ENCODE data around the gene ZER1.
"Not testable (repeated sequence)": the region's sequence is repeated elsewhere in the genome, so short reads cannot be mapped to it uniquely, and the experiment has no call there.

ZER1 gene

GRCh38 chr9:128771745-128772519, at the start of gene ZER1:
ZER1 (minus strand) TSS chr9:128771927; CDS start chr9:128755565, 16,362 bp downstream.
- DNase-seq, result peak; percentile 88

DNA sequence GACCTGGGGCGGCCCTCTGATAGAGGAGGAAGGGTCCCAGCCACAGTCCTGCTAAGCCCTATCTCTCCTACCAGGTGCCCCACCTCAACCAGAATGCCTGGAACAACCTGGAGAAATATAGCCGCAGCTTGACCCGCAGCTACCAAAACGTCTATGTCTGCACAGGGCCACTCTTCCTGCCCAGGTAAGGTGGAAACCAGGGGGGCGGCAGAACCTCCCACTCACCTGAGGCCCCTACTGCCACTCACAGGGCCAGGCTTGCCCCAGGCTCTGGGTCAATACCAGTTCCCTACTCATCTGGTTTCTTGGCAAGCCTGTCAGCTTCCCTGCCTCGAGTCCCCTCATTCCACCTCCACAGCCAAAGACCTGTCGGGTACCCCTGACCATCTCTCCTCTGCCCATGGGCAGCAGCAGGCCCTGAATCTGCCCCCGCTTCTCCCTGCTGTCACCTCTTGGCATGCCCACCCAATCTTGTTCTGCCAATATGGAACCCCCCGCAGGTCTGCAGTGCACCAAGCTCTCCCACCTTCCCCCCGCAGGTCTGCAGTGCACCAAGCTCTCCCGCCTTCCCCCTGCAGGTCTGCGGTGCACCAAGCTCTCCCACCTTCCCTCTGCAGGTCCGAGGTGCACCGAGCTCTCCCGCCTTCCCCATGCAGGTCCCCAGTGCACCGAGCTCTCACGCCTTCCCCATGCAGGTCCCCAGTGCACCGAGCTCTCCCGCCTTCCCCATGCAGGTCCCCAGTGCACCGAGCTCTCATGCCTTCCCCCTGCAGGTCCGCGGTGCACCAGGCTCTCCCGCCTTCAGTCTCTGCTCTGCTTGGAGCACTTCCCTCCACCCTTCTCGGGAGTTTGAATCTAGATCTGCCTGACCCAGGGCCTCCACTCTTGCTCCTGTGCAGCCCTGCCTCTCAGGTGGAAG, 49.2 kb upstream of the ZER1 start:
- no peak for DNase-seq

DNA sequence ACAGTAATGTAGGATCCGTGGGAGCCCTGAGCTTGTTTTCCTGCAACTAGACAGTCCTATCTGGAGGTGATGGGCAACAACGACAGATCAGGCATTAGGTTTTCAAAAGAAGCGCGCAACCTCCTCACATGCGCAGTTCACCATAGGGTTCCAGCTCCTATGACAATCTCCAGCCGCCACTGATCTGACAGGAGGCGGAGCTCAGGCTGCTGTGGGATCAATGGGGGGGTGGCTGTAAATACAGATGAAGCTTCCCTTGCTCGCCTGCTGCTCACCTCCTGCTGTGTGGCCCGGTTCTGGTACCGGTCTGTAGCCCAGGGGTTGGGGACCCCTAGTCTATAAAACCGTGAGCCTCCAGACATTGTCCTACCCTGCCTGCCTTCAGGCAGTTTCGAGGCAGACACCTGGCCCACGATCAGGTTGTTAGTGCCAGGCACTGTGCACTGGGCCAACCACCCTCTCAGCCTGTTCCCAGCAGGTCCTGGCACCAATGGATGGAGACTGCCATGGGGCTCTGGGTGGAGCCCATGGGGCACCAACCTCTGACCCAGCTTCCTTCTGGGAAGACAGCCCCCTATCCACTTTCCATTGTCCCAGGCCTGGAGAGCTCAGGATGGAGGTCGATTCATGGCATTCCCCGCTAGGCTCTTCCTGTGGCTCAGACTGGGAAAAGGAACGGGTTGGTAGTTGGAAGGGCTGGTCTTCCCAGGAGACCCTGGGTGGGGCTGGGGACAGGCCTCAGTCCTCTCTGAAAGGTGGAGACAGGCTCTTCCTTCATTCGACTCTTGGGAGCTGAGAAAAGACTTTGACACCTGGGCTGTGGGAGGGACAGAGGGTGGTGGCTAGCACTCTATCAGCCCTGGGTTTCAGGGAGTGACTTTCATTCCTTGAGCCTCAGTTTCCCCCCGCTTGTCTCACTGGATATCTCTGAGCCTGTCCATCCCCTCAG, 48.3 kb upstream of the ZER1 start:
- DNase-seq, result no peak

GRCh38 chr9:128818839-128819715, 47.4 kb upstream of the ZER1 start:
- DNase-seq, result peak; percentile 40

GRCh38 chr9:128818099-128818838, 46.5 kb upstream of the ZER1 start, which contains the start of gene ENDOG:
ENDOG (plus strand) TSS chr9:128818500; CDS start chr9:128818685, 185 bp downstream.
- DNase-seq, result peak; percentile 97

- DNase-seq, result no peak
Measured at GRCh38 chr9:128810873-128811272, 39.1 kb upstream of the ZER1 start.

- DNase-seq, result no peak
Measured at GRCh38 chr9:128809831-128810230, 38.1 kb upstream of the ZER1 start.

- DNase-seq, result no peak
Measured at GRCh38 chr9:128809036-128809599, 37.4 kb upstream of the ZER1 start.

GRCh38 chr9:128808543-128808942, 36.8 kb upstream of the ZER1 start:
- no peak for DNase-seq

GRCh38 chr9:128807827-128808226, 36.1 kb upstream of the ZER1 start:
- no peak for DNase-seq

DNA sequence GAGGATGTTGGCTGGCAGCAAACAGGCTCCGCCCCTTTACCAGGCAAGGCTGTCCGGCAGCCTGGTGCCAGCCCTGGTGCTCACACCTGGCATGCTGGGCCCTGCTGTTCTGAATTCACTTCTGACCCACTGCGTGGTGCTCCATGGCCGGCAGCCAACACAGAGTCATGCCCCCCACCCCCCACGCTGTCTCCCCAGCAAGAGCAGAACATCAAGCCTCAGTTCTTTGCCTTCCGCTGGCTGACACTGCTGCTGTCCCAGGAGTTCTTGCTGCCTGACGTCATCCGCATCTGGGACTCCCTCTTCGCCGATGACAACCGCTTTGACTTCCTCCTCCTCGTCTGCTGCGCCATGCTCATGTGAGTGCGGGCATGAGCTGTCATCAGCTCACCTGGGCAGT, 33.9 kb upstream of the ZER1 start:
- no peak for DNase-seq

- no peak for DNase-seq
Measured at GRCh38 chr9:128802482-128802881, 30.8 kb upstream of the ZER1 start.

GRCh38 chr9:128800061-128800460, 28.3 kb upstream of the ZER1 start:
- no peak for DNase-seq

- no peak for DNase-seq
Measured at GRCh38 chr9:128798896-128799295, 27.2 kb upstream of the ZER1 start.

GRCh38 chr9:128794961-128795360, 23.2 kb upstream of the ZER1 start:
- DNase-seq, result not testable (repeated sequence)

- no peak for DNase-seq
Measured at GRCh38 chr9:128792978-128793686, 21.4 kb upstream of the ZER1 start.

DNA sequence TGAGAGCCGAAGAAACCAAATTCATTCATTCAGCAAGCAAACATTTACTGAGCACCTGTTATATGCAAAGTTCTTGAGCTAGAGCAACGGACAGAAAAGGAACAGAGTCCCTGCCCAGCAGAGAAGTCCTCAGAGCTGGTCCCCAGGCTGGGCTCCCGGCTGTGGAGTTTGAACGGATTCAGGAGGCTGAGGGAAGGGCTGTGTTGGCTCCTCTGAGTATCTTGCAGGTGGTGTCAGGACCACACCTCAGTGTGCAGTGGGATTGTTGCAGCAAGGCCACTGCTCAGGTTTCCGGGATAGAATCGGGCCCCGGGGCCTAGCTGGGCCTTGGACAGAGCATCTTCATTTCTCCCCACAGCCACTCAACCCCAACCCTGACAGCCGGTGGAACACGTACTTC, 20.4 kb upstream of the ZER1 start:
- no peak for DNase-seq

DNA sequence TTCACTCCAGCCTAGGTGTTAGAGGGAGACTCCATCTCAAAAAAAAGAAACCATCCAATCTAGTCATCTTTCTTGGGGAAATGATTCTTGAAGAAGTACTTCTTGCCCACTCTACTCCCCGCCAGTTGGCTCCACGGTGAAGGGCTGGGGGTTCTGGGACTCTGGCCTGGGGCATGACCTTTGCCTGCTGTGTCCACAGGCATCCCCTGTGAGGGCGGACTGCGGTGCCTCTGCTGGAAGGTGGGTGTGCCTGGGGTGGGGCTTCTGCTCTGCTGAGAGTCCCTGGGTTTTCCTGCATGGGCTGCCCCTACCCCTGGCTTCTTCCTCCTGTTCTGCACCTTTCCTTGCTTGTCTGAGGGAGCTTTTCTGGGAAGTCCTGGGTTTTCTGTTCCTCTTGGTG, 18.8 kb upstream of the ZER1 start:
- DNase-seq, result no peak

- DNase-seq, result no peak
Measured at GRCh38 chr9:128788445-128788844, 16.7 kb upstream of the ZER1 start.

DNA sequence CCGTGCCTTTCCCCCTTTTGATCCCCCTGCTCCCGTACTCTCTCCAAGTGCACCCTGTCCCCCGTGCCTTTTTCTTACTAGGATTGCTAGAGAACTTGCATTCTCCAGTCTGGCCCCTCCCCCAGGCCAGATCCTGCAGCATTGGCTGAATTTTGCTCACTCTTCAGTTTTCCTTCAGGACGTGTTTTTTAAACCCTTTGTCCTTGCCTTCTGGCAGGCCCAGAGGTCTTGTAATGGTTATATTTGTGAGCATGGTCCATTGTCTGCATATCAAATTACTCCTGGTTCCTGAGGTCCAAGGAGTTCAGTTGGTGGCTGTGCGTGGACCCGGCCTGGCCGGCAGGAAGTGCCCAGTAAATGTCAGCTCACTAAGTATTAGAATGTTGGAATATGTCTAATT, 15.9 kb upstream of the ZER1 start:
- peak; percentile 12 for DNase-seq

Measured in EL (cell line).